Measurements from ENCODE around the gene PERM1.
"Not testable (repeated sequence)": the region's sequence is repeated elsewhere in the genome, so short reads cannot be mapped to it uniquely, and the experiment has no call there.

Gene PERM1

DNA sequence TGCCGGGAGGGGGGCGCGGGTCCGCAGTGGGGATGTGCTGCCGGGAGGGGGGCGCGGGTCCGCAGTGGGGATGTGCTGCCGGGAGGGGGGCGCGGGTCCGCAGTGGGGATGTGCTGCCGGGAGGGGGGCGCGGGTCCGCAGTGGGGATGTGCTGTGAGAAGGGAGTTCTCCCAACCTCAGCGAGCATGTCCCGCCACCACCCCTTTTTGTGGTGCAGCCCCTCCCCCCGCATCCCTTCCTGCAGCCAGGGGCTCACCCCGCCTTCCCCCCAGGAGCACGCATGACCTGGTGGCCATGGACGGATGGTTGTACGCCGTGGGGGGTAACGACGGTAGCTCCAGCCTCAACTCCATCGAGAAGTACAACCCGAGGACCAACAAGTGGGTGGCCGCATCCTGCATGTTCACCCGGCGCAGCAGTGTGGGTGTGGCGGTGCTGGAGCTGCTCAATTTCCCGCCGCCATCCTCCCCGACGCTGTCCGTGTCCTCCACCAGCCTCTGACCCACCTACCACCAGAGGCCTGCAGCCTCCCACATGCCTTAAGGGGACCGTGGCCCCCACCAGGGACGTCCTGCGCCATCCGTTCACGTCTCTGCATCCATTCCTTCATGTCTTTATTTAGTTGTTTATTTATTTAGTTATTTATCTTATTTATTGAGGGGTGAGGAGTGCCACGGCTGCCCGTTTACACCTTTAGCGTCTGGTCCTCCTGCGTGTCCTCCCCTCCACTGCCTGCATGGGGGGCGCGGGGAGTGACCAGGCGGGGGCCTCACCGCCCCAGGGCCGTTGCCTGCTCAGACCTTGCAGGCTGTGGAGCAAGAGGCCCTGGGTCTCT, 17.0 kb downstream of the PERM1 start:
- no peak for DNase-seq

GRCh38 chr1:963746-964525, 18.0 kb downstream of the PERM1 start:
- no peak for DNase-seq

GRCh38 chr1:963301-963651, 18.6 kb downstream of the PERM1 start:
- no peak for DNase-seq

- DNase-seq, result no peak
Observed at GRCh38 chr1:962381-963300, 19.3 kb downstream of the PERM1 start.

GRCh38 chr1:961132-961669, 20.7 kb downstream of the PERM1 start:
- no peak for DNase-seq

- peak; percentile 76 to 79 for DNase-seq
Observed at GRCh38 chr1:960363-961131, 21.3 kb downstream of the PERM1 start, which contains the start of gene KLHL17. KLHL17 (plus strand) TSS chr1:960584; CDS start chr1:960694, 110 bp downstream.

- no peak for DNase-seq
Observed at GRCh38 chr1:959731-960362, 22.0 kb downstream of the PERM1 start.

GRCh38 chr1:958823-959730, 22.8 kb downstream of the PERM1 start, which contains the start of gene NOC2L:
NOC2L (minus strand) TSS chr1:959256; CDS start chr1:959240, 16 bp downstream.
- DNase-seq, result peak; percentile 93 to 98

DNA sequence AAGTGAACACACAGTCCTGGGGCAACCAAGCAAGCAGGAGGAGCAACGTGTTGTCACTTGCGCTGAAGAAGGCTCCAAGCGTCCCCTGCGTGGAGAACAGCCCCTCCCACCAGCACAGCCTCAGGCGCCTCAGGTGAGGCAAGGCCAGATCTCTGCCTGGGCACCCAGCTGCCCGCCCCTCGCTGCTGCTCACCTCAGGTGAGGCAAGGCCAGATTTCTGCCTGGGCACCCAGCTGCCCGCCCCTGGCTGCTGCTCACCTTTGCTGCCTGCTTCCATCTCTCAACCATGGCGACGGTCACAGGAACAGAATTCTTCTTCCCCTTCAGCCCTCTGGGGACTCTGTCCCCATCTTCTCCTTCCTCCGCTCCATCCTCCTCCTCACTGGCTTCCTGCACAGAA, 25.3 kb downstream of the PERM1 start:
- DNase-seq, result no peak

GRCh38 chr1:955474-955873, 26.4 kb downstream of the PERM1 start:
- no peak for DNase-seq

GRCh38 chr1:954927-955326, 27.0 kb downstream of the PERM1 start:
- no peak for DNase-seq

DNA sequence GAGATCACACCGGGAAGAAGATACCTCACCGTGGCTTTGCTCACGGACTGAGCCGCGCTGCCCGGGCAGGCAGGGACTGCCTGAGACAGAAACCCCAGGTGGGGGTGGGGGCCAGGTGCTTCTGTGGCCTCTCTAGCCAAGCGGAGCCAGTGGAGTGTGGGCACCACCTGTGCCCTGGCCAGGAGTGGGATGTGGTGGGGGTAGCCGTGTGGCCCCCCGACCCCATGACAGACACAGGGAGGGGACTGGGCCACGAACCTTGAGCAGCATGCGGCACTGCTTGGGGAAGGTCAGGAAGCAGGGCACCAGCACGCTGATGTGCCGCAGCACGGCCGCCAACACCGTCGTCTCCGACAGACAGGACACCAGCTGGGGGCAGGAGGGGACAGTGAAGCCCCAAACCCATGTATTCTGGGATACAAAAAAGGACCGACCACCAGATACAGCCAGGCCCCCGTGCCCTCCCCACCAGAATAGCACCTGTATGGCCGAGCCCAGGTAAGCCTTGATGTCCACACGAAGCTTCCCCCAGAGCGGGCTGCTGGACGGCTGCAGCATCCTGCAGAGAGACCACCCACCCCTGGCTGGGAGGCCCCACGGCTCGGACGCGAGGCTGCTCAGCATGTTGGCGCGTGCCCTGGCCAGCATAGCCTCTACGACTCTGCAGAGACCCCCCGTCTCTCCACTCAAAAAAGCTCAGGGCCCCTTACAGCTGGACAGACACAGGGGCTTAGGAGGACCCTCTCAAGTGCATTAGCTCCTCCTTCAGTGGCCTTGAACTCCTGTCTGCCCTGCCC, 28.2 kb downstream of the PERM1 start:
- DNase-seq, result no peak

DNA sequence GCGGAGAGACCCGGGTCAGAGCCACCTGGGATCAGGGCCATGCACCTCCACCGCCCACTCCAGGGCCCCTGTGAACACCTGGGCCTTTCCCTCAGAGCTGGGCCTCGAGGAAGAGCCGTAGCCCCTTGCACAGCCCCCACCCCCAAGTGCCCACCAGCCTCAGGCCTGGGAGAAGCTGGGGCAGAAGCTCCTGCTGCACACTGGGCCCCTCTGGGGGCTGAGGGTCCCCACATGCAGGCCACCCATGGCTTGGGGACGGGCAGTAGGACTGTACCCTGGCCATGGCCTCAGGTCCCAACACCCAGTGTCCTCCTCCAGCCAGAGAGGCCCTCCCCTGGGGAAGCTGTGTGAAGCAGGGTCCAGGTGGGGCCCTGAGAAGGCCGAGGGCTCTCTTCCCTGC, 29.3 kb downstream of the PERM1 start:
- no peak for DNase-seq

GRCh38 chr1:952201-952600, 29.7 kb downstream of the PERM1 start:
- DNase-seq, result no peak

DNA sequence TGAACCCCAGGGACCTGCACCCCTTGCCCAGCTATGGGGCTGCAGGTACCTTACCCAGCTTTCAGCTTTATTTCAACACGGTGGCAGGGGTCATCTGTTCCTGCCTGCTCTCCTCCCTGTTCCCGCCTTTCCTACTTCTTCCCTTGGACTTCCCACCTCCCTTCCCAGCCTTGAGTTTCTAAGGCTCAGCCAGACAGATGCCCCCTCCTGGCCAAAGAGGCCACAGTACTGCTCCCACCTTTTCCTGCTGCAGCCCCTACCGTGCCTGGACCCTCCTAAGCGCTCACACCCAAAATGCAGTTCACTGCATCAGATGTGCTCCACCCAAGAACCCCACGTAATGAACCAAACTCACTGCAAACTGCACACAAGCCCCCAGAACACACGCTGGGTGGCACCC, 30.5 kb downstream of the PERM1 start:
- DNase-seq, result no peak

DNA sequence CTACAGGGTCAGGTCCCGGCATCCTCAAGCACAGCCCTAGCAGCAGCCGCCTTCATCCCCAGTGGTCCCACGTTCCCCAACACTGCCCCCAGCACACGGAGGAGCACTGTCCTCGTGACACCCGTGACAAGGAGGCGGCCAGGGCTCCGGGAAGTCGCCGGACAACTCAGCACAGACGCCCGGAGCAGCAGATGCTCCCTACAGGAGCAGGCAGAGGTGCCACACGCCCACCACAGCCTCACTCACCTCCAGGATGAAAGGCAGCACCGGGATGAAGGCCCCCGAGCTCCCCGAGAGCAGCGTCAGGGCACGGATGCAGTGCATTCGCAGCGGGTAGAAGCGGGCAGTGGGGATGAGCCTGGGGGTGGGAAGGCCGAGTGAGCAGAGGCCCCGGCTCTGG, 31.0 kb downstream of the PERM1 start:
- no peak for DNase-seq

GRCh38 chr1:950268-950667, 31.6 kb downstream of the PERM1 start:
- no peak for DNase-seq

GRCh38 chr1:947958-948357, 33.9 kb downstream of the PERM1 start:
- DNase-seq, result no peak

DNA sequence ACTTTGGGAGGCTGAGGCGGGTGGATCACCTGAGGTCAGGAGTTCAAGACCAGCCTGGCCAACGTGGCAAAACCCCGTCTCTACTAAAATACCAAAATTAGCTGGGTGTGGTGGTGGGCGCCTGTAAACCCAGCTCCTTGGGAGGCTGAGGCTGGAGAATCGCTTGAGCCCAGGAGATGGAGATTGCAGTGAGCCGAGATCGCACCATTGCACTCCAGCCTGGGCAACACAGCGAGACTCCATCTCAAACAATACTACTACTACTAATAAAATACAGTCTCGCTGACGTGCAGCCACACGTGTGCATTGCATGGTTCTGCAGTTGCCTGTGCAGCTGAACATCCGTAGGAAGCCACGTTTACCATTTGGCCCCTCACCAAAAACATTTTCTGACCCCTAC, 35.1 kb downstream of the PERM1 start:
- DNase-seq, result not testable (repeated sequence)

All from activated CD4-positive, alpha-beta T cell treated with anti-CD3 and anti-CD28 coated beads for 4 hours (primary cell).